ENCODE data around the gene PCBP1. TPM values are rescaled to one million over a fixed set of nuclear protein-coding genes. Genes with fewer than 3 reads are reported as not detected.
"Not testable (repeated sequence)": the region's sequence is repeated elsewhere in the genome, so short reads cannot be mapped to it uniquely, and the experiment has no call there.

PCBP1 gene
- total RNA-seq, 2 experiments from 2014 or later, result 475 to 483 TPM

- H3K4me3 Mint-ChIP-seq, result no peak overlapping the region
- H3K27me3 Mint-ChIP-seq, result no peaks in the 10 kb centered on the region
- peaks cover 39% of the 10 kb centered on the region for H3K4me1 Mint-ChIP-seq
- peaks cover 78% of the 10 kb centered on the region for H3K36me3 Mint-ChIP-seq (ENCODE audit: low read depth)
- ChIA-PET POLR2A (interaction anchor here (1.0 to 1.8 kb wide), 5 partner anchors 8 to 92 kb away, joined by 3 to 10 read pairs (median 5); no protein-coding TSS in a partner anchor), CTCF (no interaction called here)
- no peaks in the 10 kb centered on the region for H3K9me3 Mint-ChIP-seq
- peak overlapping the region; percentile 4 for H3K27ac Mint-ChIP-seq
- no peak for DNase-seq
Measured at GRCh38 chr2:70050631-70051425, 36.4 kb upstream of the PCBP1 start.

GRCh38 chr2:70055259-70055658, 32.0 kb upstream of the PCBP1 start:
- Mint-ChIP-seq H3K4me1 (peaks cover 16% of the 10 kb centered on the region), H3K36me3 (ENCODE audit: low read depth) (peaks cover 62% of the 10 kb centered on the region)
- H3K27ac Mint-ChIP-seq, H3K4me3 Mint-ChIP-seq, H3K27me3 Mint-ChIP-seq, DNase-seq, H3K9me3 Mint-ChIP-seq, CTCF ChIA-PET: not testable (repeated sequence)
- POLR2A ChIA-PET, result interaction anchor here (0.9 to 1.6 kb wide), 5 partner anchors 10 to 109 kb away, joined by 3 to 4 read pairs (median 3); no protein-coding TSS in a partner anchor

- H3K4me1 Mint-ChIP-seq, result peaks cover 13% of the 10 kb centered on the region
- H3K27me3 Mint-ChIP-seq, result no peaks in the 10 kb centered on the region
- DNase-seq, result no peak
- H3K9me3 Mint-ChIP-seq, result no peaks in the 10 kb centered on the region
- POLR2A ChIA-PET, result interaction anchor here (1.0 to 5.9 kb wide), 5 partner anchors 9 to 159 kb away, joined by 3 to 44 read pairs (median 6); partner anchors contain the start of gene MXD1
- H3K27ac Mint-ChIP-seq, result no peak overlapping the region
- peaks cover 48% of the 10 kb centered on the region for H3K36me3 Mint-ChIP-seq (ENCODE audit: low read depth)
- H3K4me3 Mint-ChIP-seq, result no peak overlapping the region
- CTCF ChIA-PET, result interaction anchor here (0.7 to 2.1 kb wide), 3 partner anchors 16 to 336 kb away, joined by 4 to 23 read pairs (median 7); partner anchors contain the start of gene MXD1
Measured at GRCh38 chr2:70061317-70061716, 26.0 kb upstream of the PCBP1 start.

GRCh38 chr2:70062270-70062669, 25.0 kb upstream of the PCBP1 start:
- no peak for DNase-seq
- POLR2A ChIA-PET, result interaction anchor here (0.7 to 5.9 kb wide), 8 partner anchors 9 to 160 kb away, joined by 3 to 44 read pairs (median 4); partner anchors contain the start of gene MXD1
- CTCF ChIA-PET, result interaction anchor here (1.1 to 2.1 kb wide), 8 partner anchors 9 to 161 kb away, joined by 3 to 23 read pairs (median 5); partner anchors contain the start of gene MXD1
- Mint-ChIP-seq H3K27ac (no peak overlapping the region), H3K9me3 (no peaks in the 10 kb centered on the region), H3K36me3 (ENCODE audit: low read depth) (peaks cover 53% of the 10 kb centered on the region), H3K4me1 (peaks cover 18% of the 10 kb centered on the region), H3K4me3 (no peak overlapping the region), H3K27me3 (no peaks in the 10 kb centered on the region)

- DNase-seq, result no peak
- peaks cover 44% of the 10 kb centered on the region for H3K36me3 Mint-ChIP-seq (ENCODE audit: low read depth)
- peak overlapping the region; percentile 88 for H3K27ac Mint-ChIP-seq
- no peaks in the 10 kb centered on the region for H3K27me3 Mint-ChIP-seq
- H3K9me3 Mint-ChIP-seq, result no peaks in the 10 kb centered on the region
- H3K4me1 Mint-ChIP-seq, result peaks cover 44% of the 10 kb centered on the region
- H3K4me3 Mint-ChIP-seq, result peak overlapping the region; percentile 33
- POLR2A ChIA-PET, result interaction anchor here (0.7 to 13.2 kb wide), 23 partner anchors 13 to 425 kb away, joined by 3 to 274 read pairs (median 10); partner anchors contain the start of genes AAK1, C2orf42, MXD1 and PCBP1
- CTCF ChIA-PET, result interaction anchor here (0.7 to 13.0 kb wide), 14 partner anchors 8 to 343 kb away, joined by 3 to 251 read pairs (median 6); partner anchors contain the start of genes C2orf42, FAM136A and MXD1
Measured at GRCh38 chr2:70068119-70068518, 19.2 kb upstream of the PCBP1 start.

GRCh38 chr2:70069049-70069448, 18.2 kb upstream of the PCBP1 start:
- POLR2A ChIA-PET, result interaction anchor here (0.6 to 13.2 kb wide), 24 partner anchors 14 to 426 kb away, joined by 3 to 274 read pairs (median 9); partner anchors contain the start of genes AAK1, C2orf42, MXD1 and PCBP1
- peaks cover 42% of the 10 kb centered on the region for H3K36me3 Mint-ChIP-seq (ENCODE audit: low read depth)
- CTCF ChIA-PET, result interaction anchor here (0.6 to 13.0 kb wide), 15 partner anchors 9 to 447 kb away, joined by 3 to 251 read pairs (median 7); partner anchors contain the start of genes C2orf42 and MXD1
- H3K9me3 Mint-ChIP-seq, result no peaks in the 10 kb centered on the region
- peaks cover 49% of the 10 kb centered on the region for H3K4me1 Mint-ChIP-seq
- peak; percentile 79 for DNase-seq
- no peaks in the 10 kb centered on the region for H3K27me3 Mint-ChIP-seq
- H3K27ac Mint-ChIP-seq, result peak overlapping the region; percentile 88
- peak overlapping the region; percentile 63 for H3K4me3 Mint-ChIP-seq

GRCh38 chr2:70070542-70071268, 16.6 kb upstream of the PCBP1 start:
- H3K4me3 Mint-ChIP-seq, result peak overlapping the region; percentile 63
- peak; percentile 70 for DNase-seq

GRCh38 chr2:70073493-70073892, 13.8 kb upstream of the PCBP1 start:
- Mint-ChIP-seq H3K4me1 (peaks cover 40% of the 10 kb centered on the region), H3K4me3 (no peak overlapping the region), H3K36me3 (ENCODE audit: low read depth) (peaks cover 38% of the 10 kb centered on the region), H3K9me3 (no peaks in the 10 kb centered on the region), H3K27me3 (no peaks in the 10 kb centered on the region), H3K27ac (no peak overlapping the region)
- ChIA-PET POLR2A (interaction anchor here (0.9 to 13.2 kb wide), 6 partner anchors 11 to 160 kb away, joined by 3 to 274 read pairs (median 6); partner anchors contain the start of genes MXD1 and PCBP1), CTCF (interaction anchor here (0.7 to 13.0 kb wide), 7 partner anchors 9 to 159 kb away, joined by 3 to 251 read pairs (median 4); partner anchors contain the start of gene MXD1)
- DNase-seq, result no peak

More at GRCh38 chr2:70070542-70071268, 16.6 kb upstream of the PCBP1 start:
- Mint-ChIP-seq H3K27me3 (no peaks in the 10 kb centered on the region), H3K36me3 (ENCODE audit: low read depth) (peaks cover 37% of the 10 kb centered on the region), H3K4me1 (peaks cover 47% of the 10 kb centered on the region), H3K27ac (peak overlapping the region; percentile 88), H3K9me3 (no peaks in the 10 kb centered on the region)
- CTCF ChIA-PET, result interaction anchor here (0.6 to 13.0 kb wide), 32 partner anchors 8 to 346 kb away, joined by 3 to 251 read pairs (median 5); partner anchors contain the start of genes MXD1 and SNRNP27
- POLR2A ChIA-PET, result interaction anchor here (0.9 to 13.2 kb wide), 22 partner anchors 8 to 223 kb away, joined by 3 to 274 read pairs (median 8); partner anchors contain the start of genes C2orf42, MXD1, PCBP1 and SNRPG

GRCh38 chr2:70078384-70078783, 8.9 kb upstream of the PCBP1 start:
- DNase-seq, result no peak
- H3K36me3 Mint-ChIP-seq (ENCODE audit: low read depth), result peaks cover 61% of the 10 kb centered on the region
- no peaks in the 10 kb centered on the region for H3K9me3 Mint-ChIP-seq
- H3K4me3 Mint-ChIP-seq, result no peak overlapping the region
- peaks cover 51% of the 10 kb centered on the region for H3K4me1 Mint-ChIP-seq
- CTCF ChIA-PET, result interaction anchor here (0.8 to 13.0 kb wide), 3 partner anchors 8 to 164 kb away, joined by 3 to 251 read pairs (median 55); partner anchors contain the start of gene MXD1
- H3K27ac Mint-ChIP-seq, result peak overlapping the region; percentile 75
- POLR2A ChIA-PET, result interaction anchor here (1.0 to 13.2 kb wide), 9 partner anchors 6 to 164 kb away, joined by 3 to 274 read pairs (median 4); partner anchors contain the start of genes MXD1 and PCBP1
- no peaks in the 10 kb centered on the region for H3K27me3 Mint-ChIP-seq

GRCh38 chr2:70080610-70081200, 6.6 kb upstream of the PCBP1 start:
- Mint-ChIP-seq H3K4me1 (peaks cover 67% of the 10 kb centered on the region), H3K27ac (peak overlapping the region; percentile 82), H3K4me3 (no peak overlapping the region), H3K9me3 (no peaks in the 10 kb centered on the region), H3K27me3 (no peaks in the 10 kb centered on the region), H3K36me3 (ENCODE audit: low read depth) (peaks cover 60% of the 10 kb centered on the region)
- CTCF ChIA-PET, result interaction anchor here (1.3 to 12.9 kb wide), 3 partner anchors 11 to 356 kb away, joined by 3 to 147 read pairs (median 55); no protein-coding TSS in a partner anchor
- POLR2A ChIA-PET, result interaction anchor here (0.6 to 13.0 kb wide), 8 partner anchors 7 to 168 kb away, joined by 3 to 290 read pairs (median 7); partner anchors contain the start of gene MXD1
- no peak for DNase-seq

GRCh38 chr2:70081221-70081620, 6.1 kb upstream of the PCBP1 start:
- peaks cover 55% of the 10 kb centered on the region for H3K36me3 Mint-ChIP-seq (ENCODE audit: low read depth)
- H3K9me3 Mint-ChIP-seq, result no peaks in the 10 kb centered on the region
- no peak overlapping the region for H3K4me3 Mint-ChIP-seq
- no peaks in the 10 kb centered on the region for H3K27me3 Mint-ChIP-seq
- ChIA-PET POLR2A (interaction anchor here (0.6 to 15.0 kb wide), 7 partner anchors 8 to 168 kb away, joined by 3 to 856 read pairs (median 274); partner anchors contain the start of gene MXD1), CTCF (interaction anchor here (0.6 to 12.9 kb wide), 7 partner anchors 11 to 356 kb away, joined by 3 to 147 read pairs (median 4); partner anchors contain the start of gene MXD1)
- H3K4me1 Mint-ChIP-seq, result peaks cover 71% of the 10 kb centered on the region
- no peak for DNase-seq
- H3K27ac Mint-ChIP-seq, result no peak overlapping the region

Measured in activated CD4-positive, alpha-beta memory T cell treated with anti-CD3 and anti-CD28 coated beads, Interleukin-2, amount 10 ng/mL, durations not matched to agents 7 days and 5 days (primary cell).